H9 (cell line): ENCODE measurements around the gene DNM1. TPM values are rescaled to one million over a fixed set of nuclear protein-coding genes. Genes with fewer than 3 reads are reported as not detected.

Experiments
- DNase-seq: peaks from one replicate; pipeline ENCODE4 v3.0.0-alpha.2; 2017
- H2AFZ ChIP-seq: one replicate; pipeline ENCODE4 v1.6.1; 2013; ENCODE audit warnings: mild to moderate bottlenecking, low read length, control low read depth, moderate library complexity
- H2AK5ac ChIP-seq: 2 replicates; pipeline ENCODE4 v1.6.1; 2013; ENCODE audit warnings: low read length, control low read depth, mixed read lengths; ENCODE audit not compliant: insufficient read length
- H2BK120ac ChIP-seq: one replicate; pipeline ENCODE4 v1.6.1; 2013; ENCODE audit warnings: low read depth, mild to moderate bottlenecking, low read length, control low read depth, inconsistent platforms; ENCODE audit not compliant: poor library complexity, severe bottlenecking
- H2BK12ac ChIP-seq: 2 replicates; pipeline ENCODE4 v1.6.1; 2013; ENCODE audit warnings: low read length, control low read depth, mixed read lengths, low read depth; ENCODE audit not compliant: insufficient read length
- H2BK15ac ChIP-seq: 2 replicates; pipeline ENCODE4 v1.6.1; 2013; ENCODE audit warnings: low read depth, low read length, control low read depth
- H2BK20ac ChIP-seq: one replicate; pipeline ENCODE4 v1.6.1; 2013; ENCODE audit warnings: low read depth, mild to moderate bottlenecking, low read length, control low read depth, inconsistent platforms; ENCODE audit not compliant: poor library complexity, severe bottlenecking
- H2BK5ac ChIP-seq: 2 replicates; pipeline ENCODE4 v1.6.1; 2013; ENCODE audit warnings: low read length, control low read depth, mixed read lengths; ENCODE audit not compliant: insufficient read length
- H3K14ac ChIP-seq: 2 replicates; pipeline ENCODE4 v1.6.1; 2013; ENCODE audit warnings: low read length, control low read depth; ENCODE audit not compliant: insufficient read depth
- H3K18ac ChIP-seq: 2 replicates; pipeline ENCODE4 v1.6.1; 2013; ENCODE audit warnings: low read depth, mild to moderate bottlenecking, mixed read lengths, low read length, control low read depth; ENCODE audit not compliant: insufficient read length
- H3K23ac ChIP-seq: 2 replicates; pipeline ENCODE4 v1.6.1; 2013; ENCODE audit warnings: low read length, control low read depth, mixed read lengths, low read depth; ENCODE audit not compliant: insufficient read length
- H3K23me2 ChIP-seq: 2 replicates; pipeline ENCODE4 v1.6.1; 2013; ENCODE audit warnings: low read depth, mild to moderate bottlenecking, mixed read lengths, low read length, control low read depth; ENCODE audit not compliant: insufficient read length, poor library complexity, severe bottlenecking
- H3K27ac ChIP-seq: 2 replicates; pipeline ENCODE4 v1.5.1; 2013; ENCODE audit warnings: low read length, control low read depth, mixed read lengths, low read depth; ENCODE audit not compliant: insufficient read length
- H3K27me3 ChIP-seq: 2 replicates; pipeline ENCODE4 v1.6.1; 2013; ENCODE audit warnings: low read length, control low read depth, inconsistent platforms; ENCODE audit not compliant: insufficient read depth
- H3K4ac ChIP-seq: 2 replicates; pipeline ENCODE4 v1.6.1; 2013; ENCODE audit warnings: low read depth, mild to moderate bottlenecking, control low read depth, inconsistent platforms, low read length, moderate library complexity
- H3K4me1 ChIP-seq: 2 replicates; pipeline ENCODE4 v1.6.1; 2013; ENCODE audit warnings: low read length, control low read depth, inconsistent platforms; ENCODE audit not compliant: insufficient read depth
- H3K4me2 ChIP-seq: 2 replicates; pipeline ENCODE4 v1.6.1; 2013; ENCODE audit warnings: low read length, control low read depth, mixed read lengths; ENCODE audit not compliant: insufficient read length, insufficient read depth
- H3K56ac ChIP-seq: 2 replicates; pipeline ENCODE4 v1.6.1; 2013; ENCODE audit warnings: low read depth, mild to moderate bottlenecking, mixed read lengths, low read length, control low read depth; ENCODE audit not compliant: insufficient read length
- H3K79me1 ChIP-seq: 2 replicates; pipeline ENCODE4 v1.6.1; 2013; ENCODE audit warnings: low read depth, mild to moderate bottlenecking, moderate library complexity, low read length, control low read depth, inconsistent platforms; ENCODE audit not compliant: insufficient read depth, poor library complexity, severe bottlenecking
- H3K79me2 ChIP-seq: 2 replicates; pipeline ENCODE4 v1.6.1; 2013; ENCODE audit warnings: low read length, control low read depth, inconsistent platforms; ENCODE audit not compliant: insufficient read depth
- H3K9ac ChIP-seq: 2 replicates; pipeline ENCODE4 v1.6.1; 2013; ENCODE audit warnings: low read length, control low read depth, mixed read lengths; ENCODE audit not compliant: insufficient read length; ENCODE audit errors: extremely low read depth
- H3K9me3 ChIP-seq: one replicate; pipeline ENCODE4 v1.6.1; 2013; ENCODE audit warnings: low read depth, low read length, inconsistent platforms; ENCODE audit not compliant: control insufficient read depth
- H3T11ph ChIP-seq: one replicate; pipeline ENCODE4 v1.6.1; 2013; ENCODE audit warnings: mild to moderate bottlenecking, low read length, control low read depth, inconsistent platforms
- H4K20me1 ChIP-seq: one replicate; pipeline ENCODE4 v1.6.1; 2013; ENCODE audit not compliant: control insufficient read depth, insufficient read length, insufficient read depth
- H4K5ac ChIP-seq: 2 replicates; pipeline ENCODE4 v1.6.1; 2013; ENCODE audit warnings: low read depth, mild to moderate bottlenecking, mixed read lengths, low read length, control low read depth; ENCODE audit not compliant: insufficient read length
- H4K8ac ChIP-seq: replicated peaks from 2 replicates; pipeline ENCODE4 v1.6.1; 2013; ENCODE audit warnings: low read length, control low read depth, mixed read lengths, low read depth; ENCODE audit not compliant: insufficient read length
- H4K91ac ChIP-seq: 2 replicates; pipeline ENCODE4 v1.6.1; 2013; ENCODE audit warnings: low read depth, mild to moderate bottlenecking, moderate library complexity, mixed read lengths, low read length, control low read depth; ENCODE audit not compliant: insufficient read length
- H3K27ac Mint-ChIP-seq, 3 experiments: 2 replicates in 2 of 3; 3 replicates in 1 of 3; pipeline ENCODE4 v1.8.0; 2020 to 2021; ENCODE audit warnings: mixed read lengths in 3 of 3, mild to moderate bottlenecking in 1 of 3, moderate library complexity in 1 of 3
- H3K27me3 Mint-ChIP-seq: 2 replicates; pipeline ENCODE4 v1.8.0; 2021; ENCODE audit warnings: low read depth, mild to moderate bottlenecking, moderate library complexity, mixed read lengths
- H3K36me3 Mint-ChIP-seq, 3 experiments: 2 replicates in 2 of 3; 3 replicates in 1 of 3; pipeline ENCODE4 v1.8.0; 2020 to 2021; ENCODE audit warnings: low read depth in 3 of 3, mixed read lengths in 3 of 3; ENCODE audit not compliant: insufficient read depth in 1 of 3
- H3K4me1 Mint-ChIP-seq, 2 experiments: 2 replicates each; pipeline ENCODE4 v1.8.0; 2020; ENCODE audit warnings: mixed read lengths in 2 of 2
- H3K4me3 Mint-ChIP-seq, 2 experiments: 2 replicates in 1 of 2; 3 replicates in 1 of 2; pipeline ENCODE4 v1.8.0; 2020 to 2021; ENCODE audit warnings: mild to moderate bottlenecking in 2 of 2, mixed read lengths in 2 of 2, moderate library complexity in 1 of 2
- H3K9me3 Mint-ChIP-seq, 2 experiments: 2 replicates in 1 of 2; 3 replicates in 1 of 2; pipeline ENCODE4 v1.8.0; 2020; ENCODE audit warnings: mild to moderate bottlenecking in 2 of 2, mixed read lengths in 2 of 2, moderate library complexity in 1 of 2
- CTCF ChIP-seq: fragments of 200-600 bp; sonication (generic); conservative IDR thresholded peaks from 3 replicates; pipeline ENCODE4 v1.8.0; 2021; ENCODE audit warnings: antibody characterized with exemption, mild to moderate bottlenecking
- WGBS: extraction: QIAGEN DNeasy Blood & Tissue Kit; methylation state at CpG from one replicate; pipeline ENCODE4 v1.1.7; 2013; ENCODE audit warnings: missing lambda C conversion rate, low lambda C conversion rate, mixed read lengths; ENCODE audit not compliant: insufficient read length; ENCODE audit errors: extremely low coverage; 5-methylcytosine and 5-hydroxymethylcytosine counted together
- total RNA-seq: library from RNA; stranded (reverse); gene quantifications from 2 replicates; pipeline ENCODE4 v1.2.1, GENCODE V29; 2021

The DNM1 gene
- total RNA-seq, 1 experiment from 2014 or later = 58.0 TPM

GRCh38 chr9:128211186-128211980, 8.2 kb downstream of the DNM1 start:
- Histone ChIP-seq H3K4me2 (no peak overlapping the region), H3K23ac (no peak overlapping the region), H4K5ac (no peak overlapping the region), H3K4me1 (no peaks in the 10 kb centered on the region), H3K23me2 (no peaks in the 10 kb centered on the region), H4K91ac (no peak overlapping the region), H3T11ph (no peak overlapping the region), H3K18ac (no peak overlapping the region), H3K4ac (no peak overlapping the region), H3K27me3 (no peaks in the 10 kb centered on the region), H4K8ac (no peak overlapping the region), H3K56ac (no peak overlapping the region), H2BK12ac (no peak overlapping the region), H3K79me1 (no peaks in the 10 kb centered on the region), H2BK5ac (no peak overlapping the region), H2AFZ (no peak overlapping the region), H3K14ac (no peak overlapping the region), H3K79me2 (no peaks in the 10 kb centered on the region), H2AK5ac (no peak overlapping the region), H2BK20ac (no peak overlapping the region), H2BK120ac (no peak overlapping the region), H3K9ac (no peak overlapping the region), H4K20me1 (no peaks in the 10 kb centered on the region), H3K9me3 (no peaks in the 10 kb centered on the region), H3K27ac (no peak overlapping the region), H2BK15ac (no peak overlapping the region)
- H3K4me1 Mint-ChIP-seq = peaks cover 0 to 3% of the 10 kb centered on the region in 2 experiments; a peak in 1 of 4 replicates
- no peak overlapping the region for H3K4me3 Mint-ChIP-seq
- no peak for DNase-seq
- H3K36me3 Mint-ChIP-seq = peaks cover 3 to 9% (median 7%) of the 10 kb centered on the region in 3 experiments; a peak in 4 of 7 replicates
- H3K27ac Mint-ChIP-seq = peak overlapping the region in 1 of 3 experiments; percentile 56; a peak in 2 of 7 replicates
- H3K9me3 Mint-ChIP-seq = no peaks in the 10 kb centered on the region
- WGBS = no CpG with 5 or more reads among the region's 12 CpGs
- TF ChIP-seq CTCF = no peak
- H3K27me3 Mint-ChIP-seq = no peaks in the 10 kb centered on the region
